GM21529 (cell line): ENCODE measurements around the gene KIF17.

ENCODE experiments used
- ATAC-seq: cut with Tn5 transposase; IDR thresholded peaks from one replicate; pipeline ENCODE4 v1.9.1; 2021; ENCODE audit not compliant: unreplicated experiment

KIF17 gene

GRCh38 chr1:20632386-20632785 lies 85.4 kb downstream of the KIF17 start:
- no peak for ATAC-seq

GRCh38 chr1:20630729-20631128 lies 87.1 kb downstream of the KIF17 start:
- no peak for ATAC-seq

- ATAC-seq = no peak
Observed at GRCh38 chr1:20626524-20626923, 91.3 kb downstream of the KIF17 start.

- ATAC-seq = no peak
Observed at GRCh38 chr1:20626098-20626427, 91.7 kb downstream of the KIF17 start.

- ATAC-seq = no peak
Observed at GRCh38 chr1:20625176-20626097, 92.4 kb downstream of the KIF17 start.

- no peak for ATAC-seq
Observed at GRCh38 chr1:20624709-20625108, 93.1 kb downstream of the KIF17 start.

- ATAC-seq = no peak
Observed at GRCh38 chr1:20621012-20621411, 96.8 kb downstream of the KIF17 start.

- ATAC-seq = no peak
Observed at GRCh38 chr1:20619999-20620398, 97.8 kb downstream of the KIF17 start.

- ATAC-seq = no peak
Observed at GRCh38 chr1:20618550-20618949, 99.3 kb downstream of the KIF17 start.

- no peak for ATAC-seq
Observed at GRCh38 chr1:20616847-20617487, 100.8 kb downstream of the KIF17 start.

GRCh38 chr1:20615946-20616846 lies 101.6 kb downstream of the KIF17 start:
- no peak for ATAC-seq

- no peak for ATAC-seq
Observed at GRCh38 chr1:20614131-20614579, 103.7 kb downstream of the KIF17 start.
